Activated CD4-positive, alpha-beta T cell treated with anti-CD3 and anti-CD28 coated beads, Interleukin-2, amount 50 U/mL, for 16 hours (primary cell): ENCODE results near the gene SLC34A1.
"Not testable (repeated sequence)": the region's sequence is repeated elsewhere in the genome, so short reads cannot be mapped to it uniquely, and the experiment has no call there.

Experiments used
- DNase-seq: peaks from one replicate; pipeline ENCODE4 v3.0.0-alpha.2; 2020

Gene SLC34A1, protein sequence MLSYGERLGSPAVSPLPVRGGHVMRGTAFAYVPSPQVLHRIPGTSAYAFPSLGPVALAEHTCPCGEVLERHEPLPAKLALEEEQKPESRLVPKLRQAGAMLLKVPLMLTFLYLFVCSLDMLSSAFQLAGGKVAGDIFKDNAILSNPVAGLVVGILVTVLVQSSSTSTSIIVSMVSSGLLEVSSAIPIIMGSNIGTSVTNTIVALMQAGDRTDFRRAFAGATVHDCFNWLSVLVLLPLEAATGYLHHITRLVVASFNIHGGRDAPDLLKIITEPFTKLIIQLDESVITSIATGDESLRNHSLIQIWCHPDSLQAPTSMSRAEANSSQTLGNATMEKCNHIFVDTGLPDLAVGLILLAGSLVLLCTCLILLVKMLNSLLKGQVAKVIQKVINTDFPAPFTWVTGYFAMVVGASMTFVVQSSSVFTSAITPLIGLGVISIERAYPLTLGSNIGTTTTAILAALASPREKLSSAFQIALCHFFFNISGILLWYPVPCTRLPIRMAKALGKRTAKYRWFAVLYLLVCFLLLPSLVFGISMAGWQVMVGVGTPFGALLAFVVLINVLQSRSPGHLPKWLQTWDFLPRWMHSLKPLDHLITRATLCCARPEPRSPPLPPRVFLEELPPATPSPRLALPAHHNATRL

DNA sequence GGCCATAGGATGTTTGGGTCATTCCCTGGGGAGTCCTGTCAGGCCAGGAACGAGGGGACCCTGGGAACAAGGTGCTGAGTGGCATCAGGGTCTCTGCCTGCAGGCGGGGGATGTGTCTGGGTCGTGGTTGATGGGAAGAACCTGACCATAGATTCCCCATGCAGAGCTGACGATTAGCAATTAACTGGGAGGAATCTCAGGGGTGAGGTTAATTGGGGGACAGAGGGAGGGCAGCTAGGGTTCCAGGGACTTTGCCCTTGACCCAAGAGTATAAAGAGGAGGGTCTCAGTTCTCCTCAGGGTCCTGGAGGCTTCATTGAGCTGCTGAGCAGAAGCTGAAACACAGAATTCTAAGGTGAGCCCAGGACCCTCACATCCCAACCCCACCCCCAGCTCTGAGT, at the start of gene SLC34A1:
Gene SLC34A1, plus strand, starts transcription at position 301 of the 400 bp plus-strand sequence. CDS start 1,308 bp downstream, outside the sequence.
- DNase-seq = no peak

DNA sequence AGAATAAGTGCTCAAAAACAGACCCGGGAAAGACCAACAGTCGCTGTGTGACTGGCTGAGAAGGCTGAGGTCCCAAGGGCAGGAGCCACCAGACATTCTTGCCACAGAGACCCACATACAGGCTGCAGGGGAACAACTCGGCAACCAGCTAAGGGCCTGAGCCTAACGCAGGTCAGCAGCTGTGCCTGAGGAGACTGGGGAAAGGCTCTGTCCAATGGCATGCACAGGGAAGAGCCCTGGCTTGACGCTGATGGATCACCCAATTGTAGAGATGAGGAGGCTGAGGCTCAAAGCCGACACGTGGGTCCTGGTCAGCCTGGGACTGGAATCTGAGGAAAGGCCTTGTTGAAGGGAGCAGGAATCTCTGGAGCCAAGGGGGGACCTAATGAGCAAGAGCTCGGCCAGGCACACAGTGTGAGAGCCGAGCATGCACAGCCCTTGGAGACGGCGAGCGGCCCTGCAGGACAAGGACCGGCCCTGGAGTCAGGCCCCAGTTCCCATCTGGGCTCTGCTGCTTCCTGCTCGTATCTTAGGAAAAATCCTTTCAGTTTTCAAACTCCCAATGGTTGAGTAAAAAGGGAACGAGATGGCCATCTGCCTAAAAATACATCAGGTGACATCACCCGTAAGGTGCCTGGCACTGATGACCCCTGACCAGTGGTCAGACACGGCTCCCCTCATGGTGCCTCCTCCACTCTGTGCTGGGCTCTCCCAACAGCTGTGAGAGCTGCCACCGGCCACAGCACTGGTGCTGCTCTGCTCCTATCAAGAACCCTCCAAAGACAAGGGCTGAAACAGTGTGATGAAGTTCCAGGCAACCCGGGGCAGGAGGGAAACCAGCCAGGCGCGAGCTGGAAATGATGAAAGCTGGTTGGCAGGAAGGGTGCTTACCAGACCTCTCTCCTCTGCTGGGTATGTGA, 49.2 kb upstream of the SLC34A1 start:
- DNase-seq = no peak

GRCh38 chr5:177335701-177336065, 48.6 kb upstream of the SLC34A1 start:
- no peak for DNase-seq

- DNase-seq = peak; percentile 48
Measured at GRCh38 chr5:177336112-177336511, 48.1 kb upstream of the SLC34A1 start.

DNA sequence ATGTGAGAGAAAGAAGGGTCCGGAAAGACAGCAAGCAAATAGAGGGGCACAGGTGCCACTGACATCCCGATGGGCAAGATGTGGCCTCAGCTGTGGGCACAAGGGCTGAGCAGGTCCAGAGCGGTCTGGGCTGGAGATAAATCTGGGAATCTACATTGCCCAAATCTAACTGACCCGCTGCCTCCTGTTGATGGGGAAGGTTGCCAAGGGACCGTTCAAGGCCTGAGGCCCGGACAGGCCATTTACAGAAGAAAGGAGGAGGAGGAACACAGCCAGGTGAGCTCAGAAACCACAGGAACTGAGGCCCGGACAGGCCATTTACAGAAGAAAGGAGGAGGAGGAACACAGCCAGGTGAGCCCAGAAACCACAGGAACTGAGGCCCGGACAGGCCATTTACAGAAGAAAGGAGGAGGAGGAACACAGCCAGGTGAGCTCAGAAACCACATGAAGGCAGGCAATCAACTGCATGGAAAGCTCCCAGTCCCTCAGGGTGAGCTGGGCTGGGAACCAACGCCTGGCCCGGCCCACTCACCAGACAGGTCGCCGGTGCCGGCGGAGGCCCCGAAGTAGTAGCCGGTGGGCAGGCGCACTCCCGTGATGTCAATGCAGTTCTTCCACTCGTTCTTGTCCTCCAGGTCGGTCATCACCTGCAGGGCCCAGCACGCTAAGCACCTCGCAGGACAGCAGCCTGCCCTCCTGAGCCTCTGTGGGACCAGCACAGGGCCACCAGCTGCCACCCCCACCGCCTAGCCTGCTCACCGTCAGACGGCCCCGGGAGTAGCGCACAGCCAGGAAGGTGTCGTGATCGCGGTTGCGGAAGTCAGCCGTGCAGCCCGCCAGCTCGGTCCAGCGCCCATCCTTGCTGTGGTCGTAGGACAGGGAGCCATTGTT, 47.4 kb upstream of the SLC34A1 start:
- DNase-seq = no peak

DNA sequence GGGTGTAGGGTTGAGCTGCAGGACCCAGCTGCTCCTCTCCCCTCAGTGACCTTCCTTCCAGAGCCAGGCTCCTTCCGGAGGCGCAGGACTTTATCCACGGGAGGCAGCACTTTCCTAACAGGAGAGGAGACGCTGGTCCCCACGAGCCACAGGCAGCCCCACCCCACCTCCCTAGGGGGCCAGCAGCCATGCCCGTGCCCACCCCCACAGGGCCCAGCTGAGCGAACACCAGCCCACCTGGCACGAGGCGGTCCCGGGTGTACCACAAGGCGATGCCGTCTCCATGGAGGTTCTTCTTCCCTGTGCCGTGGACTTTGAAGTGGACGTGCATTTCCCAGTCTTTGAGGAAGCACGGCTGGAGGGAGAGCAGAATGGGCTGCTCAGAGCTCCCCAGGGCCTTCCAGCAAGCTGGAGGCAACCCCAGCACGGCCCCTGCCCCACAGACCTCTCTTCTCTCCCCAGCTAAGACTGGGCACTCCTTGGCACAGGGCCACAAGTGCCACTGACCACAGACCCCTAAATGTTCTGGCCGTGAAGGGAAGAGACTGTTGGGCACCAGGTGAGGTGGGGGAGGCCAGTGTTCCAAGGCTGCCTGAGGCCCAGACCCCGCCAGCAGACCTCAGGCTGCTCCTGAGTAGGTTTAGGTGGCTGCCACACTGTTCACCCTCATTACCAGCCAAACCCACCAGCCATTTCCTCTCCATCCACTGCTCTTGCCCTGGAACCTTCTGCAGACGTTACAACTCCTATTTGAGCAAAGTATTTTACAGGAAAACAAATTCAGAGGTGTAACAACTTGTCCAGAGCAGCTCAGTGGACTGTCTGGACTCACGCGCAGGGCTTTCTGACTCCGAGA, 45.8 kb upstream of the SLC34A1 start:
- no peak for DNase-seq

DNA sequence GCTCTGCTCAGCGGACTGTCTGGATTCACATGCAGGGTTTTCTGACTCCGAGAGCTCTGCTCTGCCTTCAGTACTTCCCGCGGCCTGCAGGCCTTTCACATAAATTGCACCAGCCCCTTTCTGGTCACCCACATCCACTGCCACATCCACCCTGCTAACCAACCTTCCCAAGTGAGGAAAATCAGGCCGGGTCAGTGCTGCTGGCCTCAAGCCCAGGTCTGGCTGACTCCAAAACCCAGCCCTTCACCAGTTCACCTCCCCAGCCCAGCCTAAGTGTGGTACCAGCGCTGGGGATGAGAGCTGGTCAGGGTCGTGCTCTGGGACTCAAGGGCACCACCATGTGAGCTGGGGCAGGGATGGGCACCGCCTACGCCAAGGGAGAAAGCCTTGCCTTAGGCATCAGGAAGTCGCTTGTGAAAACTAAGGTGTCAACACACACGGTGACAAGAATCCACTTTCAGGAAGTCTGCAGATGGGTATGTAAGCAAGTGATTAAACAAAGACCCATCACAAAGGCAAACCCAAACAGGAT, 45.1 kb upstream of the SLC34A1 start:
- DNase-seq = no peak

DNA sequence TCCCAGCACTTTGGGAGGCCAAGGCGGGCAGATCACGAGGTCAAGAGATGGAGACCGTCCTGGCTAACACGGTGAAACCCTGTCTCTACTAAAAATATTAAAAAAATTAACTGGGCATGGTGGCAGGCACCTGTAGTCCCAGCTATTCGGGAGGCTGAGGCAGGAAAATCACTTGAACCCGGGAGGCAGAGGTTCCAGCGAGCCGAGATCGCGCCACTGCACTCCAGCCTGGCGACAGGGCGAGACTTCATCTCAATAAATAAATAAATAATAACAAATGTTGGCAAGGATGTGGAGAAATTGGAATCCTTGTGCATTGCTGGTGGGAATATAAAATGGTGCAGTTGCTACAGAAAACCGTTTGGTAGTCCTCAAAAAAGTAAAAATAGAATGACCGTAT, 41.2 kb upstream of the SLC34A1 start:
- not testable (repeated sequence) for DNase-seq

DNA sequence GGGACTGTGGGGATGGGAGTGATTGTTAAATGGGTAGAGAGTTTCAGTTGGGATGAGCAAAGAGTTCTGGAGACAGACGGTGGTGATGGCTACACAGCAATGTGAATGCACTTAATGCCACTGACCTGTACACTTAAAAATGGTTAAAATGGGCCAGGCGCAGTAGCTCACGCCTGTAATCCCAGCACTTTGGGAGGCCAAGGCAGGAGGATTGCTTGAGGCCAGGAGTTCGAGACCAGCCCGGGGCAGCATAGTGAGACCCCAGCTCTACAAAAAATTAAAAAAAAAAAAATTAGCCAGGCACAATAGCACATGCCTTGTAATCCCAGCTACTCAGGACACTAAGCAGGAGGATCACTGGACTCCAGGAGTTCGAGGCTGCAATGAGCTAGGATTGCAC, 40.5 kb upstream of the SLC34A1 start:
- DNase-seq = no peak

DNA sequence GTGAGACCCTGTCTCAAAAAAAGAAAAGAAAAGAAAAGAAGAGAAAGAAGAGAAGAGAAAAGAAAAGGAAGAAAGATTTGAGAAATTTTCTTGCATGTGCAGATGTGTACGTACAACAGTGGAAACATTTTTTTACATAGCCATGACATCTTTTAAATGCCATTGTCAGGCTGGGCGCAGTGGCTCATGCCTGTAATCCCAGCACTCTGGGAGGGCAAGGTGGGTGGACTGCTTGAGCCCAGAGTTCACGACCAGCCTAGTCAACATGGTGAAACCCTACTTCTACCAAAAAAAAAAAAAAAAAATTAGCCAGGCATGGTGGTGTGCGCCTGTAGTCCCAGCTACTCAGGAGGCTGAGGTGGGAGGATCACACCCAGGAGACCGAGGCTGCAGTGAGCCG, 39.3 kb upstream of the SLC34A1 start:
- DNase-seq = no peak

GRCh38 chr5:177346820-177347219, 37.4 kb upstream of the SLC34A1 start:
- no peak for DNase-seq

DNA sequence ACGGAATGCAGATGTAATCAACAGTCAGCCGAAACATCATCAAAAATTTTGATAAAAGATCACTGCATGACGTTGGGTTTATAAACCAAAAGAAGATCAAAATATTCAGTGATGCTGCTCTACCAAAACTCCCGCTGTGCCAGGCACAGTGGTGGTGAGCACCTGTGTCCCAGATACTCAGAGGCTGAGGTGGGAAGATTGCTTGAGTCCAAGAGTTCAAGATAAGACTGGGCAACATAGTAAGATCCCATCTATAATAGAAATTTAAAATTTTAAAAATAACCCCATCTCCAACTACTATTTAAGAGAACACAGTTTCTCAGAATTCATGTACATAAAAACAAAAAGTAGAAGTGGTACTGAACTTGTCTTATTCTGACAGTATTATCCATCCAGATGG, 36.5 kb upstream of the SLC34A1 start:
- no peak for DNase-seq

GRCh38 chr5:177349362-177349647, 34.9 kb upstream of the SLC34A1 start:
- DNase-seq = no peak

DNA sequence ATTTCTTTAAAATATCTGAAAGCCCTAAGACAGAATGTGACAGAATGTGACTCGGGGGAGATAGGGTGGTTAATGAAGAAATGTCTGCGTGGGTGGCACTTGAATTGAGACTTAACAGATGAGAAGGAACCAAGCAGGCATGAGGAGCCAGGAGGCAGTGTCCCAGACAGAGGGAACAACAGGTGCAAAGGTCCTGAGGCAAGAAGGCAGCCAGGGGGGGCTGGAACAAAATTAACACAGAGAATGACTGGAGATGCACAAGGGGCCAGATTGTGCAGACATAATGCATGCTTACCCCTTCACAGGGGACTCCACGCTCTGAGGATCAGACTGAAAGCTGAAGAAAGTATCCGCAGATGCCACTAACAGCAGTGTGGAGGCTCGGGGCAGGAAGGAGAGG, 34.5 kb upstream of the SLC34A1 start:
- no peak for DNase-seq

DNA sequence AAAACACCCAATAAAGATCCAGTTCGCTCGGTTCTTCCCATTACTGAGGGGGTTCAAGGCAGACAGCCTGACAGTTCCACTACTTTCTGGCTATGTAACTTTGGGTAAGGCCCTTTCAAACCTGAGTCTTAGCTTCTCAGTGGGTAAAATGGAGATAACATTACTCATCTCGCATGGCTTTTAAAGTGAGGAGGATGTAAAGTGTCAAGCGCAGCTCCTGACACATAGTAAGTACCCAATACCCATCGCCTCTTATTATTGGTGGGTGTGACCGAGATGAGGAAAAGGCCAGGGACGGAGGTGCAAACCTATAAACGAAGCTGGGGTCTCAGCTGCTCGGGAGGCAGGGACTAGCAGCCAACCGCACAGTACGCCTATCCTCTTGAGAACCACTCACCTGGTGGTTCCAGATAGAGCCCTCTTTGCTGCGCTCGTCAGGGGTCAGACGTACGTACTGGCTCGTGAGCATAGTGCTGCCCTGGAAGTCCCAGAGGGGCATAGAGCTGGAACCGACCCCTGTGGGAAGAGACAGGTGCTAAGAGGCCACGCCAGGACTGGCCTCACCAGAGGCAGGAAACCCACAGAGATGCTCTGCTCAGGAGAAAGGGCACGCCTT, 33.4 kb upstream of the SLC34A1 start:
- peak; percentile 25 for DNase-seq

DNA sequence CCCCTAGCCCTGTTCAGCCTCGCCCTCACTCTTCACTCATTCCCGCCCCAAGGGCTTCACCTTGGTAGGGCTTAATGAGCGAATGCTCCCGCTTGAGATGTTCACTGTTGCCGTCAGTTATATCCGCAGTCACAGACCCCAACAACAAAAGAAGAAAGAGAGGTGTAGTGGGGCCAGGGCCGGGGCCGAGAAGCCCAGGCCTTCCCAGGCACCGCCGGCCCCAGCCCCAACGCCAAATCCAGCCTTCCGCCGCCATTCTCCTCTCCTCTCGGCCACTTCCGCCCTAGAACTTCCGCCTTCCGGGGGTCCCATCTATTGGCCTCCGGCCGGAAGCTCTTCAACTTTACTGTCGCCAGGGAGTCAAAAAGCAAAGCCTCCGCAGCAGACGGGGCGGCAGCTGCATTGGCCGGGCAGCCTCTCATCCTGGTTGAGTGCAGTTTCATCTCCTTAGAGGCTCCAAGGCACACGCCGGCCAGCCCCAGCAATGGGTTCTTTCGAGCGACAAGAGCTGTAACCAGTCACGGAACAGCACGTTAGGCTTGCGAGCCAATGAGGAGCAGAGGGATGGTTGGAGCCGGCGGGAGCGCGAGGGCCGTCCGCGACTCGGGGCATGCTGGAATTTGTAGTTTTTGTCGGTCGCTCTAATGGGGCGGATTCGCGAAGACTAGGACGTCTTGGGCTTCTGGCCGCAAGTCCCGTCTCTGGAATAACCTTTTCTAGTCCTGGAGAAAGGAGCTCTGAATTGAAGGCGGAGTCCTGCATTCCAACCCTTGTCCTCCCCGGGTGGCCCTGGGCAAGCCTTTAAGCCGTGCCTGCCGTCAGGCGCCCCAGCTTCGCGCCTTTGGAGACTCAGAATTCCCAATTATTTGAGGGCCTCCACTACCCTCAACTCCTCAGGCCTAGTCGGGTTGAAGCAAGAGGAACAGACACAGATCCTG, 32.6 kb upstream of the SLC34A1 start, which contains the start of gene LMAN2:
Gene LMAN2, minus strand, starts transcription at position 277 of the 938 bp plus-strand sequence. Its CDS starts 21 bp downstream, at position 256.
- peak; percentile 96 for DNase-seq

- DNase-seq = no peak
Measured at GRCh38 chr5:177353093-177353492, 31.1 kb upstream of the SLC34A1 start.

- DNase-seq = no peak
Measured at GRCh38 chr5:177354256-177354655, 30.0 kb upstream of the SLC34A1 start.

- no peak for DNase-seq
Measured at GRCh38 chr5:177354711-177355110, 29.5 kb upstream of the SLC34A1 start.
